WTC11 (cell line): ENCODE measurements around the gene RNU1-4. TPM values are rescaled to one million over a fixed set of nuclear protein-coding genes. Genes with fewer than 3 reads are reported as not detected.
"Not testable (repeated sequence)": the region's sequence is repeated elsewhere in the genome, so short reads cannot be mapped to it uniquely, and the experiment has no call there.

ENCODE experiments used
- ATAC-seq: fragments of 200-7000 bp; cut with Tn5 transposase; 2 replicates; pipeline ENCODE4 v1.10.0; 2021; ENCODE audit warnings: mild to moderate bottlenecking, moderate library complexity
- CTCF ChIA-PET: fragments of 300-600 bp; sonication (Branson Sonifier 250); formaldehyde crosslinking; loops from one replicate; lab custom pipeline; 2021; ENCODE audit warnings: antibody characterized with exemption; lab: Charles Lee
- POLR2A ChIA-PET: fragments of 350-600 bp; sonication (Branson Sonifier 250); formaldehyde crosslinking; loops from one replicate; lab custom pipeline; 2021; ENCODE audit warnings: antibody characterized with exemption; lab: Charles Lee
- DNase-seq: peaks from one replicate; pipeline ENCODE4 v3.0.0; 2021; ENCODE audit warnings: low spot score
- H3K27ac Mint-ChIP-seq: 2 replicates; pipeline ENCODE4 v1.8.0; 2021; ENCODE audit warnings: mixed read lengths
- H3K27me3 Mint-ChIP-seq: 2 replicates; pipeline ENCODE4 v1.8.0; 2021; ENCODE audit warnings: low read depth, mild to moderate bottlenecking, moderate library complexity, mixed read lengths
- H3K36me3 Mint-ChIP-seq: 2 replicates; pipeline ENCODE4 v1.8.0; 2021; ENCODE audit warnings: mixed read lengths
- H3K4me1 Mint-ChIP-seq: 2 replicates; pipeline ENCODE4 v1.8.0; 2022; ENCODE audit warnings: mixed read lengths
- H3K4me3 Mint-ChIP-seq: 2 replicates; pipeline ENCODE4 v1.8.0; 2021; ENCODE audit warnings: mild to moderate bottlenecking, moderate library complexity, mixed read lengths
- H3K9me3 Mint-ChIP-seq: 2 replicates; pipeline ENCODE4 v1.8.0; 2021; ENCODE audit warnings: mixed read lengths
- FOXK1 ChIP-seq: sonication (generic); formaldehyde crosslinking; IDR thresholded peaks from 2 replicates; pipeline ENCODE4 v1.8.0; 2022; ENCODE audit warnings: mild to moderate bottlenecking, moderate library complexity, missing genetic modification reagents
- FOXP1 ChIP-seq: sonication (generic); formaldehyde crosslinking; IDR thresholded peaks from 2 replicates; pipeline ENCODE4 v1.8.0; 2022; ENCODE audit warnings: missing genetic modification reagents, mild to moderate bottlenecking, moderate library complexity, borderline replicate concordance
- HMGA2 ChIP-seq: fragments of 250-450 bp; sonication (Bioruptor Pico); IDR thresholded peaks from 2 replicates; pipeline ENCODE4 v1.4.0; 2021; ENCODE audit warnings: mild to moderate bottlenecking, moderate library complexity
- MXD4 ChIP-seq: fragments of 250-450 bp; sonication (Bioruptor Pico); IDR thresholded peaks from 2 replicates; pipeline ENCODE4 v1.8.0; 2021; ENCODE audit warnings: mild to moderate bottlenecking, moderate library complexity, borderline replicate concordance
- MYBL2 ChIP-seq: sonication (generic); formaldehyde crosslinking; IDR thresholded peaks from 2 replicates; pipeline ENCODE4 v1.8.1; 2023; ENCODE audit warnings: mild to moderate bottlenecking, moderate library complexity, missing genetic modification reagents
- NR3C1 ChIP-seq: sonication (generic); formaldehyde crosslinking; conservative IDR thresholded peaks from 2 replicates; pipeline ENCODE4 v1.8.1; 2023; ENCODE audit warnings: low read depth, mild to moderate bottlenecking, missing genetic modification reagents
- total RNA-seq: library from RNA; stranded (reverse); gene quantifications from 3 replicates; pipeline ENCODE4 v1.2.3, GENCODE V29; 2021
- TF ChIP-seq, protein P1 (sequence below): sonication (generic); formaldehyde crosslinking; IDR thresholded peaks from 2 replicates; pipeline ENCODE4 v1.8.1; 2023; ENCODE audit warnings: mild to moderate bottlenecking, missing genetic modification reagents
- TF ChIP-seq, protein P2 (sequence below): fragments of 250-450 bp; sonication (Bioruptor Pico); IDR thresholded peaks from 2 replicates; pipeline ENCODE4 v1.8.0; 2021; ENCODE audit warnings: mild to moderate bottlenecking
- TF ChIP-seq, protein P3 (sequence below): sonication (generic); formaldehyde crosslinking; IDR thresholded peaks from 2 replicates; pipeline ENCODE4 v1.8.1; 2022; ENCODE audit warnings: low read depth, mild to moderate bottlenecking, moderate library complexity, missing genetic modification reagents, borderline replicate concordance
- TF ChIP-seq, protein P4 (sequence below): sonication (generic); formaldehyde crosslinking; IDR thresholded peaks from 2 replicates; pipeline ENCODE4 v1.8.0; 2023; ENCODE audit warnings: mild to moderate bottlenecking, missing genetic modification reagents
- TF ChIP-seq, protein P5 (sequence below): fragments of 250-450 bp; sonication (Bioruptor Pico); IDR thresholded peaks from 2 replicates; pipeline ENCODE4 v1.9.0; 2021; ENCODE audit warnings: mild to moderate bottlenecking

The RNU1-4 gene
- total RNA-seq, 1 experiment from 2014 or later, result 1,197 TPM

DNA sequence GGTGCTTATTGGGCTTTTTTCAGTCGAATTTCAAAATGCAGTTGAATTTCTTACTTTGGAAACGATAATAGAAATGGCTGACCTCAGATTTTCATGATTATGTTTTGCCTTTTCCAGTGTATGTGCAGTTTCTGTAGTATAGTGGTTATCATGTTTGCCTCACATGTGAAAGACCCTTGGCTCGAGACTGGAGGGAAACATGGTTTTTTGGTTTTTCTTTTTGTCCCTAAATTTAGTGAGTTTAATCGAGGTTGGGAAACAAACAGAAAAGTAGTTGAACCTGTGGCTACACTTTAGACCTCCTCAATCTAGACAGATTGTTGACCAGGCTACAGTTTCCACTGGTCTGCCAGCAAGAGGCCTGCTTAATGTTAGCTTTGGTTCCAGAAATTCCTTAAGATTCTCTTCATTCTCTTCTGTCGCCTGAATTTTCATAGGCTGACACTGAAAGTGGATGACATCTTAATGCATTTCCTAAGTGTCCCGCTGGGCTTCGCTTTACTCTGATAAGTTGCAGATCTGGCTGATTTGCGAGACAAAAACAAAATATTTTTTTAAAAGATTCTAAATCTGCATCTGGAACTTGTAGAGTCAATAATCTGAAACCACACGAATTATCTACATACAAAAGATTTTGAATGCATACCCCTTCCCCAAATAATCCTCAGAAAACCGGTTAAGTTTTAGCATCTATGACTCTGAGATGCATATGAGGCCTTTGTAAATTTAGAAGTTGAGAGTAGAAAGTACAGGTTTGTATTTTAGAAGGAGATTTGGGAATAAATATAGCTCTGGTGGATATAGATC lies 14.7 kb upstream of the RNU1-4 start:
- H3K9me3 Mint-ChIP-seq, H3K27ac Mint-ChIP-seq, H3K4me1 Mint-ChIP-seq, H3K27me3 Mint-ChIP-seq, H3K36me3 Mint-ChIP-seq, ATAC-seq, DNase-seq, H3K4me3 Mint-ChIP-seq, POLR2A ChIA-PET: not testable (repeated sequence)
- CTCF ChIA-PET, result interaction anchor here (0.9 to 3.0 kb wide), 5 partner anchors 17 to 105 kb away, joined by 3 to 14 read pairs (median 7); no protein-coding TSS in a partner anchor

DNA sequence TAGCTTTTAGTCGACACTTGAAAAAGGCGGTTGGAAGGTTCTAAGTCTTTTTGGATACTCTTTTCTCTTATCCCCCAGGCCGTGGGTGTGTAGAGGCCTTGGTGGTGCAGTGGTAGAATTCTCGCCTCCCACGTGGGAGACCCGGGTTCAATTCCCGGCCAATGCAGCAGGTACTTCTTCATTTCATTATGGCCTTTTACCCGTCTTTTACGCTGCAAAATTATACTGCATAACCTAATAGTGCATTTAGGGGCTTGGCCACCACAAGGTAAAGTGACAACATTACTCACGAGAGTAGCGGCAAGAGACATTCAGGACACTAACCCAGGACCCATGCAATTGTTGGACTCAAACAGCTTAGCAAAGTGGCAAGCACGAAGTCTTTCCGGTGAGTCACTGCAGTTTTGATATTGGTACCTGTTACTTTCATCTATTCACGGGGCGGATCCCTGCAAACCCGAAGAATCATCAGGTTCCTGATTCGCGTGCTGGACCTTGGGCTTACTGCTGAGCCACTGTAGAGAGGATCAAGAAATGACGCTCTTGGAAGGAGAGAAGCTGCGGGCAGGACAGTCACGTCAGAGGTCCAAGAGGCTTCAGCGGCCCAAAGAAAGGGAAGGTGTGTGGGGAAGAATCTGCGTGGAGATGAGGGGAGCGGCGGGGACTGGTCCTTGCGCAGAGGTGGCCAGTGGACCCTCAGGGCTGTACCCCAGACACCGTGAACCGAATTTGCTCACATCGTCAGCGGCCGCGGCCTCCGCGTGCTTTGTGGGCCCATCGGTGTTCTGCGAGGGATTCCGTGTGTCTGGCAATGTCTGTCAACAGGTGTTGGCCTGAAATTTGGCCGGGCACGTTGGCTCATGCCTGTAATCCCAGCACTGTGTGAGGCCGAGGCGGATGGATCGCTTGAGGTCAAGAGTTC lies 12.9 kb upstream of the RNU1-4 start:
- Mint-ChIP-seq H3K27ac (no peak overlapping the region), H3K4me1 (0 out of 2 replicates have a peak, but pooled peaks cover 5% of the 10 kb centered on the region), H3K27me3 (no peaks in the 10 kb centered on the region), H3K36me3 (no peaks in the 10 kb centered on the region), H3K4me3 (no peak overlapping the region), H3K9me3 (no peaks in the 10 kb centered on the region)
- ChIA-PET POLR2A (no interaction called here), CTCF (interaction anchor here (0.8 to 3.0 kb wide), 5 partner anchors 18 to 106 kb away, joined by 3 to 14 read pairs (median 7); no protein-coding TSS in a partner anchor)
- DNase-seq (peak; percentile 63), ATAC-seq (peak; percentile 89)
- TF ChIP-seq, protein P1, sequence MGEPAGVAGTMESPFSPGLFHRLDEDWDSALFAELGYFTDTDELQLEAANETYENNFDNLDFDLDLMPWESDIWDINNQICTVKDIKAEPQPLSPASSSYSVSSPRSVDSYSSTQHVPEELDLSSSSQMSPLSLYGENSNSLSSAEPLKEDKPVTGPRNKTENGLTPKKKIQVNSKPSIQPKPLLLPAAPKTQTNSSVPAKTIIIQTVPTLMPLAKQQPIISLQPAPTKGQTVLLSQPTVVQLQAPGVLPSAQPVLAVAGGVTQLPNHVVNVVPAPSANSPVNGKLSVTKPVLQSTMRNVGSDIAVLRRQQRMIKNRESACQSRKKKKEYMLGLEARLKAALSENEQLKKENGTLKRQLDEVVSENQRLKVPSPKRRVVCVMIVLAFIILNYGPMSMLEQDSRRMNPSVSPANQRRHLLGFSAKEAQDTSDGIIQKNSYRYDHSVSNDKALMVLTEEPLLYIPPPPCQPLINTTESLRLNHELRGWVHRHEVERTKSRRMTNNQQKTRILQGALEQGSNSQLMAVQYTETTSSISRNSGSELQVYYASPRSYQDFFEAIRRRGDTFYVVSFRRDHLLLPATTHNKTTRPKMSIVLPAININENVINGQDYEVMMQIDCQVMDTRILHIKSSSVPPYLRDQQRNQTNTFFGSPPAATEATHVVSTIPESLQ (CRISPR knock-in tag), result no peak
- TF ChIP-seq, protein P2, sequence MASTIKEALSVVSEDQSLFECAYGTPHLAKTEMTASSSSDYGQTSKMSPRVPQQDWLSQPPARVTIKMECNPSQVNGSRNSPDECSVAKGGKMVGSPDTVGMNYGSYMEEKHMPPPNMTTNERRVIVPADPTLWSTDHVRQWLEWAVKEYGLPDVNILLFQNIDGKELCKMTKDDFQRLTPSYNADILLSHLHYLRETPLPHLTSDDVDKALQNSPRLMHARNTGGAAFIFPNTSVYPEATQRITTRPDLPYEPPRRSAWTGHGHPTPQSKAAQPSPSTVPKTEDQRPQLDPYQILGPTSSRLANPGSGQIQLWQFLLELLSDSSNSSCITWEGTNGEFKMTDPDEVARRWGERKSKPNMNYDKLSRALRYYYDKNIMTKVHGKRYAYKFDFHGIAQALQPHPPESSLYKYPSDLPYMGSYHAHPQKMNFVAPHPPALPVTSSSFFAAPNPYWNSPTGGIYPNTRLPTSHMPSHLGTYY (CRISPR knock-in tag), result no peak
- TF ChIP-seq, protein P3, sequence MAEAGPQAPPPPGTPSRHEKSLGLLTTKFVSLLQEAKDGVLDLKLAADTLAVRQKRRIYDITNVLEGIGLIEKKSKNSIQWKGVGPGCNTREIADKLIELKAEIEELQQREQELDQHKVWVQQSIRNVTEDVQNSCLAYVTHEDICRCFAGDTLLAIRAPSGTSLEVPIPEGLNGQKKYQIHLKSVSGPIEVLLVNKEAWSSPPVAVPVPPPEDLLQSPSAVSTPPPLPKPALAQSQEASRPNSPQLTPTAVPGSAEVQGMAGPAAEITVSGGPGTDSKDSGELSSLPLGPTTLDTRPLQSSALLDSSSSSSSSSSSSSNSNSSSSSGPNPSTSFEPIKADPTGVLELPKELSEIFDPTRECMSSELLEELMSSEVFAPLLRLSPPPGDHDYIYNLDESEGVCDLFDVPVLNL (CRISPR knock-in tag), result no peak
- 0 out of 2 replicates have a peak, but pooled peaks have one; percentile 31 for TF ChIP-seq MXD4
- TF ChIP-seq FOXK1 (CRISPR knock-in tag), result 0 out of 2 replicates have a peak, but pooled peaks have one; percentile 14
- TF ChIP-seq MYBL2 (CRISPR knock-in tag), result no peak
- TF ChIP-seq, protein P4, sequence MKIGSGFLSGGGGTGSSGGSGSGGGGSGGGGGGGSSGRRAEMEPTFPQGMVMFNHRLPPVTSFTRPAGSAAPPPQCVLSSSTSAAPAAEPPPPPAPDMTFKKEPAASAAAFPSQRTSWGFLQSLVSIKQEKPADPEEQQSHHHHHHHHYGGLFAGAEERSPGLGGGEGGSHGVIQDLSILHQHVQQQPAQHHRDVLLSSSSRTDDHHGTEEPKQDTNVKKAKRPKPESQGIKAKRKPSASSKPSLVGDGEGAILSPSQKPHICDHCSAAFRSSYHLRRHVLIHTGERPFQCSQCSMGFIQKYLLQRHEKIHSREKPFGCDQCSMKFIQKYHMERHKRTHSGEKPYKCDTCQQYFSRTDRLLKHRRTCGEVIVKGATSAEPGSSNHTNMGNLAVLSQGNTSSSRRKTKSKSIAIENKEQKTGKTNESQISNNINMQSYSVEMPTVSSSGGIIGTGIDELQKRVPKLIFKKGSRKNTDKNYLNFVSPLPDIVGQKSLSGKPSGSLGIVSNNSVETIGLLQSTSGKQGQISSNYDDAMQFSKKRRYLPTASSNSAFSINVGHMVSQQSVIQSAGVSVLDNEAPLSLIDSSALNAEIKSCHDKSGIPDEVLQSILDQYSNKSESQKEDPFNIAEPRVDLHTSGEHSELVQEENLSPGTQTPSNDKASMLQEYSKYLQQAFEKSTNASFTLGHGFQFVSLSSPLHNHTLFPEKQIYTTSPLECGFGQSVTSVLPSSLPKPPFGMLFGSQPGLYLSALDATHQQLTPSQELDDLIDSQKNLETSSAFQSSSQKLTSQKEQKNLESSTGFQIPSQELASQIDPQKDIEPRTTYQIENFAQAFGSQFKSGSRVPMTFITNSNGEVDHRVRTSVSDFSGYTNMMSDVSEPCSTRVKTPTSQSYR (CRISPR knock-in tag), result 0 out of 2 replicates have a peak, but pooled peaks have one; percentile 27
- 0 out of 2 replicates have a peak, but pooled peaks have one; percentile 67 for TF ChIP-seq FOXP1
- TF ChIP-seq NR3C1 (CRISPR knock-in tag), result no peak
- TF ChIP-seq HMGA2 (CRISPR knock-in tag), result no peak
- TF ChIP-seq, protein P5, sequence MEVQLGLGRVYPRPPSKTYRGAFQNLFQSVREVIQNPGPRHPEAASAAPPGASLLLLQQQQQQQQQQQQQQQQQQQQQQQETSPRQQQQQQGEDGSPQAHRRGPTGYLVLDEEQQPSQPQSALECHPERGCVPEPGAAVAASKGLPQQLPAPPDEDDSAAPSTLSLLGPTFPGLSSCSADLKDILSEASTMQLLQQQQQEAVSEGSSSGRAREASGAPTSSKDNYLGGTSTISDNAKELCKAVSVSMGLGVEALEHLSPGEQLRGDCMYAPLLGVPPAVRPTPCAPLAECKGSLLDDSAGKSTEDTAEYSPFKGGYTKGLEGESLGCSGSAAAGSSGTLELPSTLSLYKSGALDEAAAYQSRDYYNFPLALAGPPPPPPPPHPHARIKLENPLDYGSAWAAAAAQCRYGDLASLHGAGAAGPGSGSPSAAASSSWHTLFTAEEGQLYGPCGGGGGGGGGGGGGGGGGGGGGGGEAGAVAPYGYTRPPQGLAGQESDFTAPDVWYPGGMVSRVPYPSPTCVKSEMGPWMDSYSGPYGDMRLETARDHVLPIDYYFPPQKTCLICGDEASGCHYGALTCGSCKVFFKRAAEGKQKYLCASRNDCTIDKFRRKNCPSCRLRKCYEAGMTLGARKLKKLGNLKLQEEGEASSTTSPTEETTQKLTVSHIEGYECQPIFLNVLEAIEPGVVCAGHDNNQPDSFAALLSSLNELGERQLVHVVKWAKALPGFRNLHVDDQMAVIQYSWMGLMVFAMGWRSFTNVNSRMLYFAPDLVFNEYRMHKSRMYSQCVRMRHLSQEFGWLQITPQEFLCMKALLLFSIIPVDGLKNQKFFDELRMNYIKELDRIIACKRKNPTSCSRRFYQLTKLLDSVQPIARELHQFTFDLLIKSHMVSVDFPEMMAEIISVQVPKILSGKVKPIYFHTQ, result no peak

DNA sequence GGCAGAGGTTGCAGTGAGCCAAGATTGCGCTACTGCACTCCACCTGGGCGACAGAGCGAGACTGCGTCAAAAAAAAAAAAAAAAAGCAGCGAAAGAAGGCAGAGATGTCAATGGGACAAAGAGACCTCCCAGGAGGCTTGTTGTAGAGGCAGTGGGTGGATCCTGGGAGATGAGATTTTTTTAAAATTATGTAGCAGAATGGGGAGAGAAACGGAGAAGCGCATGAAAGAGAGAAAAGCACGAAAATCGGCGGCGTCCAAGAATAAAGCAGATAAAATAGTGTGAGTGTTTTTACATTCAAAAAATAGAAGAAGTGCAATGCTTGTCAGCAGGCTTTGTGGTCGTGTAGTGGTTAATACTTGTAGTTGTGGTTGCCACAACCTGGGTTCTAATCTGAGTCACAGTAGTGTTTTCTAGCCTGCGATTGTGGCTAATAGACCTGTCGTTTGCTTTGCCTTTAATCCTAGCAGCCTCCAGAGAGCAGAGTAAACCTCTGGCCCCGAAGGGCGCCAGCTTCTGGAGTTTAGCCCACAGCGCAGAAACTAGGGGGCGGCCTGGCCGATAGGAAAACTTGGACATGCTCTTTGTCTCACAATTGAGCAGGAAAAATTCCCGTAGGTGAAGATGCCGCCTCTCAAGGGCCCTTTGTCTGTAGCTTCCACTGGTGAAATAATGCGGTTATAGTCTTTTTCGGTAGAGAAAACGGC lies 11.9 kb upstream of the RNU1-4 start:
- H3K27me3 Mint-ChIP-seq, H3K4me1 Mint-ChIP-seq, DNase-seq, ATAC-seq, POLR2A ChIA-PET, H3K9me3 Mint-ChIP-seq, H3K36me3 Mint-ChIP-seq, H3K4me3 Mint-ChIP-seq, H3K27ac Mint-ChIP-seq: not testable (repeated sequence)
- CTCF ChIA-PET, result interaction anchor here (0.8 to 2.3 kb wide), 3 partner anchors 19 to 103 kb away, joined by 5 to 8 read pairs (median 7); no protein-coding TSS in a partner anchor

DNA sequence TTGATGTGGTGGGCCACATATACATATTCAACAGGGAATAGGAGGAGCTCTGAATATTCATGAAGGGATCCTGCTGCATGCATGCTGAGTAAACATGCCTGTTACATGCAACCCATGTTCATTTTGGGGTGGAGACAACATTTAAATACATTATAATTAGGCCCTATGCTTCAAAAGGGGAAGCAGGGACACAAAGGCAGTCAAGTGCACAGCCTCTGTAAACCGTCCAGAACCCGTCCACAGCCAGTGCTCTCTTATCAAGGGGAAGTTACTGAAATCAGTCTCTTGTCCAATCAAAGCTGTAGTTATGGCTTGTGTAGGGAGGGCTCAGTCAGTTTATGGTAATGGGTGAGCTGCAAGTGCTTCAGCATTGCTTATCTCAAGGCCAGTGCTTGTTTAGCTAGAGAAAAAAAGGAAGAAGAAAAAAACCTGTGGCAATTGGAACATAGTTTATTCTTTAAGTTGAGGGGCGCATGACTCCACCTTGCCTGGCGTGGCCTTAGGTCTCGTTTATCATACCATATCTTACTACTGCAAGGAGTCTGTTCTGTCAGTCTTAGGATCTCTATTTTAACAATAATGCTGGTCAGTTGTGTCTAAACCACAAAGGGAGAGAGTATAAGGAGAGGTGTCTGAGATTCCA lies 7.9 kb upstream of the RNU1-4 start:
- H3K36me3 Mint-ChIP-seq, H3K4me1 Mint-ChIP-seq, H3K4me3 Mint-ChIP-seq, POLR2A ChIA-PET, H3K9me3 Mint-ChIP-seq, ATAC-seq, CTCF ChIA-PET, DNase-seq, H3K27me3 Mint-ChIP-seq, H3K27ac Mint-ChIP-seq: not testable (repeated sequence)
